ENCODE measurements around the gene LYRM1. TPM values are rescaled to one million over a fixed set of nuclear protein-coding genes. Genes with fewer than 3 reads are reported as not detected.
A peak's percentile ranks its signal among the peaks of the same experiment; 100 is the strongest.

Gene LYRM1
- total RNA-seq, 4 donors from 2014 or later: 24.3 to 27.3 (median 25.5) TPM

DNA sequence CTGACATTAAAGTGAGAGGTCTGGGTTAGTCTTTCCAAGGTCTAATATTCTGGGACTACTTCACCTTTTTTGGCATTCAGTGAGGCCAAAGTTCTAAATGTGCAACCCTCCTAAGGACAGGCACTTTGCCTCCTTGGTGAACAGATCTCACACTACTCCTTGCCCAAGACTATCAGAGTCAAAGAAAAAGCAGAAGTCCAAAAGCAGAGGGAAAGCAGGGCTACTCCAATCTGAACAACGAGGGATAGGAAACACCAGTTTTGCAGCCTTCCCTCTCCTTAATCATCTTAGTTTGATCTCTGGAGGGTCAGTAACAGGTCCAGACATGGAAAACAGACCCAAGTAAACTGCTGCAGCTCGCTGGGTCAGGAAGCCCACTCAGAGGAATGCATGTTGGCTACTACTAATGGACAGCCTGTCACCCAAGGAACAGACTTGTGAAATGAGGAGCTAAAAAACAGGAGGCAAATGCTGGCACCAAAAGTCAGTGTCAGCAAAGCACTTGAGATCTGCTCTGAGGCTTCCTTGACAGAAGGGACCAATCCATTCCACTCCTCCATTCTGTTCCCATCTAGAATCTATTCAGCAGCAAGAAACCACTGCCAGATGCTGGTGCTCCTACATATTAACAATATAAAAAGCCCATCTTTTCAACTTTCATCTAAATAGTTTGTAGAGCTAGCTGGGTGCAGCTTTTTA, 30.3 kb upstream of the LYRM1 start:
- intact Hi-C loops (cut with DNase I; ENCODE audit: low total_unique reads): no loop called here
- peak in 1 of 2 donors; percentile 45 for DNase-seq (ENCODE audit: low spot score in 2 of 2)
- no peak overlapping the region for H3K4me3 ChIP-seq (ENCODE audit: low read depth, poor library complexity, severe bottlenecking)
- 46 to 56% methylated on average over 2 of the region's 2 CpGs for WGBS, 2 donors
- TF ChIP-seq, protein P1, sequence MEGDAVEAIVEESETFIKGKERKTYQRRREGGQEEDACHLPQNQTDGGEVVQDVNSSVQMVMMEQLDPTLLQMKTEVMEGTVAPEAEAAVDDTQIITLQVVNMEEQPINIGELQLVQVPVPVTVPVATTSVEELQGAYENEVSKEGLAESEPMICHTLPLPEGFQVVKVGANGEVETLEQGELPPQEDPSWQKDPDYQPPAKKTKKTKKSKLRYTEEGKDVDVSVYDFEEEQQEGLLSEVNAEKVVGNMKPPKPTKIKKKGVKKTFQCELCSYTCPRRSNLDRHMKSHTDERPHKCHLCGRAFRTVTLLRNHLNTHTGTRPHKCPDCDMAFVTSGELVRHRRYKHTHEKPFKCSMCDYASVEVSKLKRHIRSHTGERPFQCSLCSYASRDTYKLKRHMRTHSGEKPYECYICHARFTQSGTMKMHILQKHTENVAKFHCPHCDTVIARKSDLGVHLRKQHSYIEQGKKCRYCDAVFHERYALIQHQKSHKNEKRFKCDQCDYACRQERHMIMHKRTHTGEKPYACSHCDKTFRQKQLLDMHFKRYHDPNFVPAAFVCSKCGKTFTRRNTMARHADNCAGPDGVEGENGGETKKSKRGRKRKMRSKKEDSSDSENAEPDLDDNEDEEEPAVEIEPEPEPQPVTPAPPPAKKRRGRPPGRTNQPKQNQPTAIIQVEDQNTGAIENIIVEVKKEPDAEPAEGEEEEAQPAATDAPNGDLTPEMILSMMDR (IDR thresholded peaks at IDR 0.05): no peak
- TF ChIP-seq POLR2A (IDR thresholded peaks at IDR 0.05): no peak

DNA sequence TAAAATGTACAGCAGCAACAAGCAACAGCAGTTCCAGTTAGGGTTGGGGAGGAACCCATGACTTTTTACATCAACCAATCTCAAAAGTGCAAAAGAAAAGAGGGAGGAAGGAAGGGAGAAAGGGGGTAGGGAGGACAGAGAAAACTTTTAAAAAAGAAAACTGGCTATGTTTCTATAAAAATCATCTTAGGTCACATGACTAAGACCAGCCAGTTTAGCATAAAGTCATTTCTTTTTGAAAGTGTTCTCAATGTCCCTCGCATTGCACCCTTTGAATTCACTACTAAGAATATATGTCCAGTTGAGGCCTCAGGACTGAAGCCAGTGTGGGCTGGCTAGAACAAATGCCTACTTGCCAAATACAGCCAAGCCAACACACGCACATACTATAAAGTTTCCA, 29.3 kb upstream of the LYRM1 start:
- 54% methylated on average over 2 of the region's 2 CpGs for WGBS, 2 donors
- intact Hi-C loops (cut with DNase I; ENCODE audit: low total_unique reads): no loop called here
- TF ChIP-seq, protein P1 (IDR thresholded peaks at IDR 0.05): no peak
- no peak for TF ChIP-seq POLR2A (IDR thresholded peaks at IDR 0.05)
- H3K4me3 ChIP-seq (ENCODE audit: low read depth, poor library complexity, severe bottlenecking): no peak overlapping the region
- no peak for DNase-seq (ENCODE audit: low spot score in 2 of 2)

- DNase-seq (ENCODE audit: low spot score in 2 of 2): no peak
- H3K4me3 ChIP-seq (ENCODE audit: low read depth, poor library complexity, severe bottlenecking): no peak overlapping the region
- 79 to 87% methylated on average over 9 of the region's 9 CpGs for WGBS, 2 donors
- TF ChIP-seq POLR2A (IDR thresholded peaks at IDR 0.05): no peak
- TF ChIP-seq, protein P1 (IDR thresholded peaks at IDR 0.05): no peak
- intact Hi-C loops (cut with DNase I; ENCODE audit: low total_unique reads): no loop called here
These were observed 28.4 kb upstream of the LYRM1 start for GRCh38 chr16:20871941-20872815.

DNA sequence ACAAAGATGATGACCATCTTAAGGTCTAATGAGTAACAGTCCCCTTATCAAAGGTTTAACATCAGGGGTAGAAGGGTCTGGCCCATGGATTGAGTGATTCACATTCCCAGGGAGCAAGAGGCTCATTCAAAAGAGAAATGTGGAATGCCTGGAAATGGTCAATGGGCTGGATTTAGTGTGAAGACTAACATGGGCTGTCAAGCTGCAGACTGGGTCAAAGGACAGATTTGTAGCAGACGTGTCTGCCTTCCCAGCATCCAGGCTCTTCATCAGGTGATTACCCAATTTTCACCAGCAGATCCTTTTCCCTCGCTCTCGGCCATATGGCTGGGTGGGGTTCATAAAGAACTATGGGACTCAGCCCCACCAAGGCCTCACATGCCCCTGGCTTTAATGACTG, 27.2 kb upstream of the LYRM1 start:
- DNase-seq (ENCODE audit: low spot score in 2 of 2): no peak
- H3K4me3 ChIP-seq (ENCODE audit: low read depth, poor library complexity, severe bottlenecking): no peak overlapping the region
- intact Hi-C loops (cut with DNase I; ENCODE audit: low total_unique reads): no loop called here
- TF ChIP-seq POLR2A (IDR thresholded peaks at IDR 0.05): no peak
- TF ChIP-seq, protein P1 (IDR thresholded peaks at IDR 0.05): no peak
- WGBS, 2 donors: 87 to 95% methylated on average over 3 of the region's 3 CpGs

DNA sequence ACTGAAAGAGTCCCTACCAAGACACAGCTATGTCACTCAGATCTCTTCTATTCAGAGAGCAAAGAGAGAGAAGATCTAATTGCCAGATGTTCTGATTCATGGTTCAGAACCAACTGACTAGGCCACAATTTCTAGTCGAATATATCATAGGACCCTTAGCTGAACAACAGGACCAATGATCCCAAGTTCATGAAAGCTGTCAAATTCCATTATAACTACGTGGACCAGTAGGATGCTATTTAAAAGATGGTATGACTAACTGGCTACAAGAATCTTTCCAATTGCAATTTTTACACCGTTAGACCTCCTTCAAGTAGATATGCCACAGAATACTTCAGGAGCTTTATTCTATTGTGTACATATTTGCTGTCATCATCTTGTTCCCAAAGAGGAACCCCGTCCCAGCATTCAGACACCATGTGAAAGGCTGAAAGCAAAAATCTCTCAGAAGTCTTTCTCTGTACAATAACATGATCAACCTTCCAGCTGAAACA, 26.4 kb upstream of the LYRM1 start:
- no peak overlapping the region for H3K4me3 ChIP-seq (ENCODE audit: low read depth, poor library complexity, severe bottlenecking)

More for the DNA sequence above, 26.4 kb upstream of the LYRM1 start:
- intact Hi-C loops (cut with DNase I; ENCODE audit: low total_unique reads): no loop called here
- no peak for DNase-seq (ENCODE audit: low spot score in 2 of 2)
- WGBS, 2 donors: 48 to 53% methylated on average over 4 of the region's 4 CpGs
- TF ChIP-seq POLR2A (IDR thresholded peaks at IDR 0.05): no peak
- TF ChIP-seq, protein P1 (IDR thresholded peaks at IDR 0.05): no peak

Measured in lower leg skin (tissue), 4 donors.